Measurements from ENCODE around the gene STUB1. TPM values are rescaled to one million over a fixed set of nuclear protein-coding genes. Genes with fewer than 3 reads are reported as not detected.

The STUB1 gene
- total and polyA plus RNA-seq, 12 donors = 121 to 339 (median 190) TPM

DNA sequence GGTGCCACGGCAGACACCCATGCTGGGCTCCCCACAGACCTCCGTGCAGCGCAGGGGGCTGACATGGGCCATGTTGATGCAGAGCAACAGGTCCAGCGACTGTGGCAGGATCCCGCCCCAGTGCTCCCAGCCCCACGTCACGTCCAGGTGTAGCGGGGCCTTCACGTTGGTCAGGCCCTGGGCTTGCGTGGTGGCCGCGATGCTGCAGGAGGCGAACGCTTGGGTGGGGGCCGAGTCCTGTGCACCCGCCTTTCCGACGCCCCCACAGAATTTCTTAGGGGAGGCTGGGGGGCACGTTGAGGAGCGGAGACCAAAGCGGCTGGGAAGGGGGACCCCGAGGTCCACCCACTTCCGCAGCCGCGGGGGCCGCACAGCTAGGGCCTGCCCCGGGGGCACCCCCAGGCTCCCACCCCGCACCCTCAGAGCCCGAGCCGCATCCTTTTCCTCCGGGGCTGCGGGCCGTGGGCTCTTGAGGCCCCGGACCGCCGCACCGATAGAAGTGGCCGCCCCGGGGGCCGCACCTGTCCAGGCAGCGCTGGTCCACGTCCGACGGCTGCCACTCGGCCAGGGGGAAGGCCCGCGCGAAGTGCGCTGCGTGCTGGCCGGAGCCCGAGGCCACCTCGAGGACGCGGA lies 44.5 kb upstream of the STUB1 start:
- no peaks in the 10 kb centered on the region for H3K27me3 ChIP-seq
- H3K27ac ChIP-seq = peak overlapping the region in 4 of 5 donors; percentile 98
- peak in 4 of 7 donors; percentile 38 to 57 (median 42) for DNase-seq
- H3K4me3 ChIP-seq = peak overlapping the region in 3 of 4 donors; percentile 8 to 91 (median 68)
- no peaks in the 10 kb centered on the region for H3K9me3 ChIP-seq (replicated peaks in 1 of 3)
- WGBS, 4 donors = 0 to 36% (median 4%) methylated on average over 1 to 55 of the region's 55 CpGs
- no peaks in the 10 kb centered on the region for H3K36me3 ChIP-seq (replicated peaks in 1 of 2)
- TF ChIP-seq POLR2A (IDR thresholded peaks at IDR 0.05) = peak in 1 of 2 donors; percentile 18
- TF ChIP-seq, protein P1, sequence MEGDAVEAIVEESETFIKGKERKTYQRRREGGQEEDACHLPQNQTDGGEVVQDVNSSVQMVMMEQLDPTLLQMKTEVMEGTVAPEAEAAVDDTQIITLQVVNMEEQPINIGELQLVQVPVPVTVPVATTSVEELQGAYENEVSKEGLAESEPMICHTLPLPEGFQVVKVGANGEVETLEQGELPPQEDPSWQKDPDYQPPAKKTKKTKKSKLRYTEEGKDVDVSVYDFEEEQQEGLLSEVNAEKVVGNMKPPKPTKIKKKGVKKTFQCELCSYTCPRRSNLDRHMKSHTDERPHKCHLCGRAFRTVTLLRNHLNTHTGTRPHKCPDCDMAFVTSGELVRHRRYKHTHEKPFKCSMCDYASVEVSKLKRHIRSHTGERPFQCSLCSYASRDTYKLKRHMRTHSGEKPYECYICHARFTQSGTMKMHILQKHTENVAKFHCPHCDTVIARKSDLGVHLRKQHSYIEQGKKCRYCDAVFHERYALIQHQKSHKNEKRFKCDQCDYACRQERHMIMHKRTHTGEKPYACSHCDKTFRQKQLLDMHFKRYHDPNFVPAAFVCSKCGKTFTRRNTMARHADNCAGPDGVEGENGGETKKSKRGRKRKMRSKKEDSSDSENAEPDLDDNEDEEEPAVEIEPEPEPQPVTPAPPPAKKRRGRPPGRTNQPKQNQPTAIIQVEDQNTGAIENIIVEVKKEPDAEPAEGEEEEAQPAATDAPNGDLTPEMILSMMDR (IDR thresholded peaks at IDR 0.05) = no peak
- peaks cover 29 to 36% of the 10 kb centered on the region in 2 donors for H3K4me1 ChIP-seq (replicated peaks in 1 of 2)
- intact Hi-C loops (cut with DNase I) = no loop called here

GRCh38 chr16:636206-637080 lies 43.8 kb upstream of the STUB1 start, which contains the start of gene METTL26:
Gene METTL26 (minus strand): TSS chr16:636305. CDS start chr16:636290, 15 bp downstream.
- intact Hi-C loops (cut with DNase I) = no loop called here

DNA sequence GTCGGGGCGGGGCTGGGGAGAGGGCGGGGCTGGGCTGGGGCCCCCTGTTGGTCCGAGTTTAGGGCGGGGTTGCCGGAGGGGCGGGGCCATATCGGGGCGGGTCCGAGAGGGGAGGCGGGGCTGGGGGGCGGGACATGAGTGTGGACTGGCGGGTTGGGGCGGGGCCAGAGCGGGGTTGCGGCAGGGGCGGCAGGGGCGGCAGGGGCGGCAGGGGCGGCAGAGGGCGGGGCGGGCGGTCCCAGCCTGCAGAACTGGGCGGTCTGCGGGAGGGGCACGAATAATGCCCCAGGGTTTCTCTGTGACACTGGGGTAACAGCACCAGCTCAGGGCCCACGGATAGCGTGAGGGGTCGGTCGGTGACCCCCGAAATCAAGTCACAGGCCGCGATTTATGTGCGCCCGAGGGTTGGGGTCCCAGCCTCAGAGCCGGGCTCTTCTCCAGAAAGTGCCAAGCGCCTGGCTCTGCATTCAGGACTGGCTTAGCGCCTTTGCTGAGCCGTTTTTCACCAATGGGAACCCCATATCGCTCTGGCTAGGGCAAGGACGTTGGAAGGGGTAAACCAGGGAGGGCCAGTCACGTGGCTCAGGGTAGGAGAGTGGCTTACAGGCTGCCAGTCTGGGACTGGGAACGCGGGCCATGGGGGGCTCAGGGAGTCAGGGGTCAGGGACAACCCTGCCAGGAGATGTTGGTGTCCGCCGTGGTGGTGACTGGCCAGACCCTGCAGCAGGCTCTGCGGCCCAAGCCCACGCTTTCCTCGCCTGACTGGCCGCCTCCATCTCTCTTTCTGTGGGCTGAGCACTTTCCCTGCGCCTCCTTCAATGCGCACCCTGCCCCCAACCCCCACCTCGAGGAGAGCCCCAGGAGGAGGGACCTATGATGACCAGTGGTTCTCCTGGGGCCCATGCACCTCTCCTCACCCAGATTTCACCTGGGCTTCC lies 42.9 kb upstream of the STUB1 start:
- TF ChIP-seq POLR2A (IDR thresholded peaks at IDR 0.05) = peak in 1 of 2 donors; percentile 40
- TF ChIP-seq, protein P1 (IDR thresholded peaks at IDR 0.05) = no peak
- Histone ChIP-seq H3K9me3 (replicated peaks in 1 of 3) (no peaks in the 10 kb centered on the region), H3K4me1 (replicated peaks in 1 of 2) (peaks cover 29 to 30% of the 10 kb centered on the region in 2 donors), H3K27me3 (no peaks in the 10 kb centered on the region), H3K4me3 (peak overlapping the region in 2 of 4 donors; percentile 68 to 91), H3K36me3 (replicated peaks in 1 of 2) (no peaks in the 10 kb centered on the region), H3K27ac (peak overlapping the region; percentile 98)
- DNase-seq = peak; percentile 92 to 95 (median 95)
- WGBS, 4 donors = 7 to 29% (median 11%) methylated on average over 3 to 53 of the region's 53 CpGs
- intact Hi-C loops (cut with DNase I) = no loop called here

More at GRCh38 chr16:636206-637080, 43.8 kb upstream of the STUB1 start, which contains the start of gene METTL26:
- H3K27me3 ChIP-seq = no peaks in the 10 kb centered on the region
- DNase-seq = peak; percentile 93 to 98 (median 97)
- H3K27ac ChIP-seq = peak within 1 kb of the TSS; percentile 84 to 98 (median 98)
- H3K36me3 ChIP-seq (replicated peaks in 1 of 2) = no peaks in the 10 kb centered on the region
- TF ChIP-seq POLR2A (IDR thresholded peaks at IDR 0.05) = peak; percentile 35 to 55
- TF ChIP-seq, protein P1 (IDR thresholded peaks at IDR 0.05) = peak in 1 of 6 experiments; percentile 25
- no peaks in the 10 kb centered on the region for H3K9me3 ChIP-seq (replicated peaks in 1 of 3)
- WGBS, 4 donors = 0 to 2% (median 0%) methylated on average over 26 to 91 of the region's 91 CpGs
- H3K4me1 ChIP-seq (replicated peaks in 1 of 2) = peaks cover 29 to 30% of the 10 kb centered on the region in 2 donors
- H3K4me3 ChIP-seq = peak within 1 kb of the TSS; percentile 62 to 91 (median 68)

Measured in adrenal gland (tissue), 12 donors.